Nephron (organoid): ENCODE measurements around the gene RTRAF.

Experiments used
- H3K27ac Mint-ChIP-seq, 3 experiments: 2 replicates each; pipeline ENCODE4 v1.8.0; 2020; ENCODE audit warnings: mixed read lengths in 3 of 3, mild to moderate bottlenecking in 2 of 3, moderate library complexity in 1 of 3
- H3K27me3 Mint-ChIP-seq: 2 replicates; pipeline ENCODE4 v1.8.0; 2021; ENCODE audit warnings: low read depth, mild to moderate bottlenecking, moderate library complexity, mixed read lengths
- H3K36me3 Mint-ChIP-seq: 2 replicates; pipeline ENCODE4 v1.8.0; 2020; ENCODE audit warnings: low read depth, mixed read lengths
- H3K4me1 Mint-ChIP-seq: 2 replicates; pipeline ENCODE4 v1.8.0; 2020; ENCODE audit warnings: mixed read lengths
- H3K4me3 Mint-ChIP-seq, 3 experiments: 2 replicates each; pipeline ENCODE4 v1.8.0; 2020; ENCODE audit warnings: mild to moderate bottlenecking in 3 of 3, mixed read lengths in 3 of 3, moderate library complexity in 2 of 3
- H3K9me3 Mint-ChIP-seq: 2 replicates; pipeline ENCODE4 v1.8.0; 2020; ENCODE audit warnings: mixed read lengths
- CTCF ChIP-seq, 3 experiments: fragments of 200-600 bp; sonication (generic); IDR thresholded peaks; one replicate each; pipeline ENCODE4 v1.5.0; 2021; ENCODE audit warnings: antibody characterized with exemption in 3 of 3; ENCODE audit not compliant: unreplicated experiment in 3 of 3

The RTRAF gene

GRCh38 chr14:51954031-51954430 is 35.3 kb upstream of the RTRAF start:
- Mint-ChIP-seq H3K9me3 (peaks cover 22% of the 10 kb centered on the region), H3K27me3 (no peaks in the 10 kb centered on the region), H3K27ac (no peak overlapping the region), H3K4me1 (no peaks in the 10 kb centered on the region), H3K4me3 (no peak overlapping the region), H3K36me3 (peaks cover 68% of the 10 kb centered on the region)
- no peak for TF ChIP-seq CTCF (IDR thresholded peaks at IDR 0.05; ENCODE audit: unreplicated experiment in 3 of 3)

- no peak overlapping the region for H3K4me3 Mint-ChIP-seq
- no peaks in the 10 kb centered on the region for H3K4me1 Mint-ChIP-seq
- peaks cover 28% of the 10 kb centered on the region for H3K9me3 Mint-ChIP-seq
- no peak overlapping the region for H3K27ac Mint-ChIP-seq
- peaks cover 74% of the 10 kb centered on the region for H3K36me3 Mint-ChIP-seq
- no peaks in the 10 kb centered on the region for H3K27me3 Mint-ChIP-seq
- TF ChIP-seq CTCF (IDR thresholded peaks at IDR 0.05; ENCODE audit: unreplicated experiment in 3 of 3): no peak
Observed at GRCh38 chr14:51954657-51955056, 34.7 kb upstream of the RTRAF start.

- Mint-ChIP-seq H3K36me3 (peaks cover 68% of the 10 kb centered on the region), H3K27me3 (no peaks in the 10 kb centered on the region), H3K9me3 (peaks cover 36% of the 10 kb centered on the region), H3K27ac (no peak overlapping the region), H3K4me3 (no peak overlapping the region), H3K4me1 (peaks cover 12% of the 10 kb centered on the region)
- TF ChIP-seq CTCF (IDR thresholded peaks at IDR 0.05; ENCODE audit: unreplicated experiment in 3 of 3): no peak
Observed at GRCh38 chr14:51957950-51958349, 31.4 kb upstream of the RTRAF start.

- no peak for TF ChIP-seq CTCF (IDR thresholded peaks at IDR 0.05; ENCODE audit: unreplicated experiment in 3 of 3)
- H3K9me3 Mint-ChIP-seq: peaks cover 36% of the 10 kb centered on the region
- H3K36me3 Mint-ChIP-seq: peaks cover 60% of the 10 kb centered on the region
- peaks cover 23% of the 10 kb centered on the region for H3K4me1 Mint-ChIP-seq
- no peak overlapping the region for H3K27ac Mint-ChIP-seq
- no peak overlapping the region for H3K4me3 Mint-ChIP-seq
- no peaks in the 10 kb centered on the region for H3K27me3 Mint-ChIP-seq
Observed at GRCh38 chr14:51959928-51960327, 29.4 kb upstream of the RTRAF start.

- Mint-ChIP-seq H3K27me3 (no peaks in the 10 kb centered on the region), H3K4me1 (peaks cover 23% of the 10 kb centered on the region), H3K4me3 (no peak overlapping the region), H3K36me3 (peaks cover 57% of the 10 kb centered on the region), H3K9me3 (peaks cover 36% of the 10 kb centered on the region), H3K27ac (no peak overlapping the region)
- TF ChIP-seq CTCF (IDR thresholded peaks at IDR 0.05; ENCODE audit: unreplicated experiment in 3 of 3): no peak
Observed at GRCh38 chr14:51960866-51961265, 28.5 kb upstream of the RTRAF start.

GRCh38 chr14:51962711-51963110 is 26.6 kb upstream of the RTRAF start:
- Mint-ChIP-seq H3K4me3 (peak overlapping the region in 1 of 3 experiments; percentile 1), H3K27me3 (no peaks in the 10 kb centered on the region), H3K4me1 (peaks cover 23% of the 10 kb centered on the region), H3K27ac (peak overlapping the region; percentile 92 to 97 (median 93)), H3K36me3 (peaks cover 39% of the 10 kb centered on the region), H3K9me3 (peaks cover 26% of the 10 kb centered on the region)
- no peak for TF ChIP-seq CTCF (IDR thresholded peaks at IDR 0.05; ENCODE audit: unreplicated experiment in 3 of 3)
